CD14-positive monocyte (primary cell): ENCODE measurements around the gene SERPINB8. TPM values are rescaled to one million over a fixed set of nuclear protein-coding genes. Genes with fewer than 3 reads are reported as not detected.

ENCODE experiments used
- DNase-seq, 3 donors: peaks; one replicate each; pipeline ENCODE4 v3.0.0-alpha.2; 2011 to 2022
- H2AFZ ChIP-seq: 2 replicates; pipeline ENCODE4 v1.6.0; 2012; ENCODE audit warnings: mild to moderate bottlenecking, low read depth, low read length, inconsistent platforms; ENCODE audit not compliant: insufficient read depth, poor library complexity, severe bottlenecking
- H3K27ac ChIP-seq, 2 donors: 1 replicate in 1 of 2; 2 replicates in 1 of 2; pipeline ENCODE4 v1.5.1; 2012 to 2013; ENCODE audit warnings: low read length in 2 of 2, control low read depth in 1 of 2, inconsistent platforms in 1 of 2, low read depth in 1 of 2, mild to moderate bottlenecking in 1 of 2
- H3K27me3 ChIP-seq, 2 donors: one replicate each; pipeline versions ENCODE4 v1.6.0 to v1.6.1; 2011 to 2013; ENCODE audit warnings: low read length in 2 of 2; ENCODE audit not compliant: control insufficient read depth in 2 of 2, insufficient read depth in 2 of 2
- H3K36me3 ChIP-seq, 2 donors: replicated peaks in 1 of 2; 1 replicate in 1 of 2; 2 replicates in 1 of 2; pipeline versions ENCODE4 v1.5.1 to v1.6.1; 2012 to 2013; ENCODE audit warnings: low read length in 2 of 2, control low read depth in 1 of 2, inconsistent platforms in 1 of 2, mild to moderate bottlenecking in 1 of 2; ENCODE audit not compliant: insufficient read depth in 2 of 2, control insufficient read depth in 1 of 2
- H3K4me1 ChIP-seq, 2 donors: 1 replicate in 1 of 2; 2 replicates in 1 of 2; pipeline versions ENCODE4 v1.5.1 to v1.6.1; 2012 to 2013; ENCODE audit warnings: low read length in 2 of 2, control low read depth in 1 of 2, inconsistent platforms in 1 of 2, mild to moderate bottlenecking in 1 of 2, moderate library complexity in 1 of 2; ENCODE audit not compliant: insufficient read depth in 2 of 2, control insufficient read depth in 1 of 2
- H3K4me2 ChIP-seq: replicated peaks from 2 replicates; pipeline ENCODE3; 2012; ENCODE audit warnings: low read length, moderate library complexity, mild to moderate bottlenecking; ENCODE audit not compliant: poor library complexity, severe bottlenecking; ENCODE audit errors: extremely low read depth
- H3K4me3 ChIP-seq, 3 experiments: fragments of 200-600 bp in 1 of 3; sonication (generic) in 1 of 3; replicated peaks in 1 of 3; 1 replicate in 2 of 3; 2 replicates in 1 of 3; pipeline ENCODE4 v1.5.1; 2011 to 2013; ENCODE audit warnings: low read length in 3 of 3, mild to moderate bottlenecking in 3 of 3, control low read depth in 2 of 3, low read depth in 2 of 3, inconsistent platforms in 1 of 3, moderate library complexity in 1 of 3
- H3K79me2 ChIP-seq: 2 replicates; pipeline ENCODE4 v1.6.0; 2012; ENCODE audit warnings: mild to moderate bottlenecking, control low read depth, inconsistent platforms, low read length, moderate library complexity; ENCODE audit not compliant: insufficient read depth
- H3K9ac ChIP-seq: 2 replicates; pipeline ENCODE4 v1.6.0; 2017; ENCODE audit warnings: low read length, mild to moderate bottlenecking; ENCODE audit not compliant: insufficient read depth, poor library complexity, severe bottlenecking
- H3K9me3 ChIP-seq, 2 donors: replicated peaks in 1 of 2; 1 replicate in 1 of 2; 2 replicates in 1 of 2; pipeline versions ENCODE4 v1.5.1 to v1.6.1; 2012 to 2013; ENCODE audit warnings: low read length in 2 of 2, control low read depth in 1 of 2; ENCODE audit not compliant: control insufficient read depth in 1 of 2, insufficient read depth in 1 of 2
- H4K20me1 ChIP-seq: 2 replicates; pipeline ENCODE4 v1.6.0; 2012; ENCODE audit warnings: mild to moderate bottlenecking, low read length, control low read depth, moderate library complexity; ENCODE audit not compliant: insufficient read depth
- H3K27ac Mint-ChIP-seq, 7 donors: one replicate each; pipeline ENCODE4 v1.8.0; 2020; ENCODE audit warnings: mild to moderate bottlenecking in 7 of 7, mixed read lengths in 7 of 7, moderate library complexity in 6 of 7, inconsistent platforms in 2 of 7
- H3K27me3 Mint-ChIP-seq, 3 donors: one replicate each; pipeline ENCODE4 v1.8.0; 2021 to 2022; ENCODE audit warnings: low read depth in 3 of 3, mild to moderate bottlenecking in 3 of 3, mixed read lengths in 3 of 3, moderate library complexity in 3 of 3, inconsistent platforms in 1 of 3
- H3K36me3 Mint-ChIP-seq, 2 donors: one replicate each; pipeline ENCODE4 v1.8.0; 2020; ENCODE audit warnings: mixed read lengths in 2 of 2, inconsistent platforms in 1 of 2, mild to moderate bottlenecking in 1 of 2
- H3K4me1 Mint-ChIP-seq: one replicate; pipeline ENCODE4 v1.8.0; 2020; ENCODE audit warnings: mild to moderate bottlenecking, mixed read lengths
- H3K4me3 Mint-ChIP-seq, 2 donors: one replicate each; pipeline ENCODE4 v1.8.0; 2020; ENCODE audit warnings: mild to moderate bottlenecking in 2 of 2, mixed read lengths in 2 of 2, moderate library complexity in 1 of 2
- H3K9me3 Mint-ChIP-seq, 7 donors: one replicate each; pipeline ENCODE4 v1.8.0; 2020 to 2022; ENCODE audit warnings: mixed read lengths in 7 of 7, mild to moderate bottlenecking in 6 of 7, moderate library complexity in 6 of 7, inconsistent platforms in 2 of 7
- WGBS: methylation state at CpG from one replicate; pipeline ENCODE4 v1.1.5; 2013; ENCODE audit warnings: missing lambda C conversion rate; ENCODE audit not compliant: insufficient coverage; 5-methylcytosine and 5-hydroxymethylcytosine counted together
- intact Hi-C, 2 donors: fragments of 100-400 bp; cut with micrococcal nuclease; formaldehyde crosslinking; loops; one replicate each; pipeline versions ENCODE4 v1.15.0 to v1.15.1; 2023
- polyA plus RNA-seq, 3 donors: library from polyadenylated mRNA; depleted of rRNA in 1 of 3; unstranded in 2 of 3; stranded (reverse) in 1 of 3; fragments of 300-500 nt in 2 of 3; fragments of >200 nt in 1 of 3; fragmentation: Illumina TruSeq in 2 of 3; gene quantifications; 1 replicate in 2 of 3; 2 replicates in 1 of 3; pipeline ENCODE4 v1.2.3, GENCODE V29; 2012 to 2021
- TF ChIP-seq, protein P1 (sequence below): fragments of 200-600 bp; IDR thresholded peaks from one replicate; pipeline ENCODE4 v1.8.0; 2022; ENCODE audit warnings: antibody characterized with exemption, mild to moderate bottlenecking

SERPINB8 gene
- polyA plus RNA-seq, 3 donors, result 30.3 to 141 (median 115) TPM

DNA sequence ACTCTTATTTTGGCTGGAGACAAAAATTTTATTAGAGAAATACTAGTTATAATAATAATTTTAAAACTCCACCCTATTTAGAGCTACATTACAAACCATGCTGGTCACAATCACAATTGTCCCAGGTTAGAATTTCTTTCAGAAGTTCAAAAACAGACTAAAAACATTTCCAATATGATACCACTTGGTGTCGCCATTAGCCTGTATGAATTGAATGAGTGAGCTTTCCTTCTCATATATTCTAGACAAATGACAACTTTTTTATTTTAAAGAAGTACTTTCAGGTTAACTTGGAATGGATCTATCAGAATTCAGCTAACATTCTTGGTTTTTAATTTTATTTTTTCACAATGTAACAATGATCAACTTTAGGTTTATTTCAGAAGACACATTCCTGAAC lies 48.0 kb downstream of the SERPINB8 start:
- H3K36me3 Mint-ChIP-seq, result peaks cover 16 to 25% of the 10 kb centered on the region in 2 donors
- no peak overlapping the region for H3K4me3 Mint-ChIP-seq
- H3K79me2 ChIP-seq, result no peaks in the 10 kb centered on the region
- H3K27me3 ChIP-seq, result no peaks in the 10 kb centered on the region
- no peaks in the 10 kb centered on the region for H3K9me3 ChIP-seq
- no peak overlapping the region for H3K4me3 ChIP-seq
- no peaks in the 10 kb centered on the region for H3K4me1 ChIP-seq
- no peak overlapping the region for H3K27ac ChIP-seq
- TF ChIP-seq, protein P1, sequence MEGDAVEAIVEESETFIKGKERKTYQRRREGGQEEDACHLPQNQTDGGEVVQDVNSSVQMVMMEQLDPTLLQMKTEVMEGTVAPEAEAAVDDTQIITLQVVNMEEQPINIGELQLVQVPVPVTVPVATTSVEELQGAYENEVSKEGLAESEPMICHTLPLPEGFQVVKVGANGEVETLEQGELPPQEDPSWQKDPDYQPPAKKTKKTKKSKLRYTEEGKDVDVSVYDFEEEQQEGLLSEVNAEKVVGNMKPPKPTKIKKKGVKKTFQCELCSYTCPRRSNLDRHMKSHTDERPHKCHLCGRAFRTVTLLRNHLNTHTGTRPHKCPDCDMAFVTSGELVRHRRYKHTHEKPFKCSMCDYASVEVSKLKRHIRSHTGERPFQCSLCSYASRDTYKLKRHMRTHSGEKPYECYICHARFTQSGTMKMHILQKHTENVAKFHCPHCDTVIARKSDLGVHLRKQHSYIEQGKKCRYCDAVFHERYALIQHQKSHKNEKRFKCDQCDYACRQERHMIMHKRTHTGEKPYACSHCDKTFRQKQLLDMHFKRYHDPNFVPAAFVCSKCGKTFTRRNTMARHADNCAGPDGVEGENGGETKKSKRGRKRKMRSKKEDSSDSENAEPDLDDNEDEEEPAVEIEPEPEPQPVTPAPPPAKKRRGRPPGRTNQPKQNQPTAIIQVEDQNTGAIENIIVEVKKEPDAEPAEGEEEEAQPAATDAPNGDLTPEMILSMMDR, result peak; percentile 43
- WGBS, result no CpG with 5 or more reads among the region's 1 CpG
- H3K4me2 ChIP-seq, result no peak overlapping the region
- H3K9me3 Mint-ChIP-seq, result no peaks in the 10 kb centered on the region
- no peak overlapping the region for H3K9ac ChIP-seq
- no peaks in the 10 kb centered on the region for H4K20me1 ChIP-seq
- no peaks in the 10 kb centered on the region for H3K27me3 Mint-ChIP-seq
- no peaks in the 10 kb centered on the region for H3K4me1 Mint-ChIP-seq
- no peak for DNase-seq
- H3K27ac Mint-ChIP-seq, result no peak overlapping the region
- intact Hi-C loops, result no loop called here
- no peak overlapping the region for H2AFZ ChIP-seq
- H3K36me3 ChIP-seq, result peaks cover 0 to 16% of the 10 kb centered on the region in 2 donors

- H3K27me3 ChIP-seq, result no peaks in the 10 kb centered on the region
- H3K27ac ChIP-seq, result no peak overlapping the region
- TF ChIP-seq, protein P1, result no peak
- no peak overlapping the region for H3K4me2 ChIP-seq
- H3K79me2 ChIP-seq, result no peaks in the 10 kb centered on the region
- peaks cover 0 to 11% of the 10 kb centered on the region in 2 donors for H3K36me3 ChIP-seq
- Mint-ChIP-seq H3K4me3 (no peak overlapping the region), H3K27me3 (peaks cover 0 to 1% (median 0%) of the 10 kb centered on the region in 3 donors), H3K36me3 (peaks cover 12% of the 10 kb centered on the region in 2 donors), H3K4me1 (no peaks in the 10 kb centered on the region), H3K9me3 (no peaks in the 10 kb centered on the region), H3K27ac (no peak overlapping the region)
- no peaks in the 10 kb centered on the region for H3K9me3 ChIP-seq
- intact Hi-C loops, result no loop called here
- no peak overlapping the region for H3K4me3 ChIP-seq
- H4K20me1 ChIP-seq, result no peaks in the 10 kb centered on the region
- no peak for DNase-seq
- H3K9ac ChIP-seq, result no peak overlapping the region
- H2AFZ ChIP-seq, result no peak overlapping the region
- no peaks in the 10 kb centered on the region for H3K4me1 ChIP-seq
- no CpG with 5 or more reads among the region's 3 CpGs for WGBS
Measured at GRCh38 chr18:64019922-64020756, 50.3 kb downstream of the SERPINB8 start.
